IMR-90 (cell line): ENCODE results near the gene ETNK1. TPM values are rescaled to one million over a fixed set of nuclear protein-coding genes. Genes with fewer than 3 reads are reported as not detected.

Source experiments
- ATAC-seq: fragments of 200-7000 bp; cut with Tn5 transposase; 2 replicates; pipeline ENCODE4 v1.9.1; 2020; ENCODE audit warnings: low read depth, mild to moderate bottlenecking, moderate library complexity
- BruUV-seq: library from RNA; stranded (reverse); fragments of 400-500 nt; replicated peaks from 2 replicates; lab custom pipeline; 2021; lab: Mats Ljungman, UMichigan
- CTCF ChIA-PET: fragments of 300-600 bp; formaldehyde crosslinking; extraction: SDS; loops from one replicate; lab custom pipeline; 2021; ENCODE audit warnings: antibody characterized with exemption; lab: Yijun Ruan, JAX
- POLR2A ChIA-PET: fragments of 300-600 bp; sonication (Branson Sonifier 250); formaldehyde crosslinking; loops from one replicate; lab custom pipeline; 2022; ENCODE audit warnings: antibody characterized with exemption; ENCODE audit not compliant: unreplicated experiment; lab: Charles Lee
- DNase-seq: peaks from one replicate; pipeline ENCODE4 v3.0.0; 2013
- H2AFZ ChIP-seq: replicated peaks from 2 replicates; pipeline ENCODE3; 2013; ENCODE audit warnings: low read length, mild to moderate bottlenecking; ENCODE audit not compliant: poor library complexity
- H2AK5ac ChIP-seq: 2 replicates; pipeline ENCODE4 v1.6.1; 2013; ENCODE audit warnings: low read depth, low read length, inconsistent platforms
- H2AK9ac ChIP-seq: replicated peaks from 2 replicates; pipeline ENCODE3; 2013; ENCODE audit warnings: mild to moderate bottlenecking, low read depth, low read length, moderate library complexity; ENCODE audit not compliant: poor library complexity
- H2BK120ac ChIP-seq: 2 replicates; pipeline ENCODE4 v1.6.1; 2013; ENCODE audit warnings: low read depth, low read length, inconsistent platforms
- H2BK15ac ChIP-seq: 3 replicates; pipeline ENCODE4 v1.6.1; 2013; ENCODE audit warnings: low read depth, low read length, inconsistent platforms
- H2BK20ac ChIP-seq: 2 replicates; pipeline ENCODE4 v1.6.1; 2013; ENCODE audit warnings: low read depth, mild to moderate bottlenecking, inconsistent platforms, low read length, moderate library complexity
- H2BK5ac ChIP-seq: 2 replicates; pipeline ENCODE4 v1.6.1; 2013; ENCODE audit warnings: mild to moderate bottlenecking, low read depth, low read length, inconsistent platforms; ENCODE audit not compliant: poor library complexity, severe bottlenecking
- H3K14ac ChIP-seq: replicated peaks from 2 replicates; pipeline ENCODE4 v1.6.1; 2013; ENCODE audit warnings: low read depth, low read length, inconsistent platforms
- H3K18ac ChIP-seq: 2 replicates; pipeline ENCODE4 v1.6.1; 2013; ENCODE audit warnings: low read depth, low read length, control low read depth
- H3K23ac ChIP-seq: 2 replicates; pipeline ENCODE4 v1.6.1; 2013; ENCODE audit warnings: low read depth, low read length, inconsistent platforms
- H3K27ac ChIP-seq: 2 replicates; pipeline ENCODE4 v1.5.1; 2013; ENCODE audit warnings: mild to moderate bottlenecking, control low read depth, low read length; ENCODE audit not compliant: insufficient read depth
- H3K27me3 ChIP-seq: 2 replicates; pipeline ENCODE4 v1.6.1; 2013; ENCODE audit warnings: low read length; ENCODE audit not compliant: control insufficient read depth, insufficient read depth
- H3K36me3 ChIP-seq: 2 replicates; pipeline ENCODE4 v1.6.1; 2013; ENCODE audit warnings: low read length, mixed read lengths; ENCODE audit not compliant: control insufficient read depth, insufficient read depth
- H3K4ac ChIP-seq: 2 replicates; pipeline ENCODE4 v1.6.1; 2013; ENCODE audit warnings: low read depth, low read length, inconsistent platforms
- H3K4me1 ChIP-seq: 2 replicates; pipeline ENCODE4 v1.6.1; 2013; ENCODE audit warnings: low read length, mixed read lengths; ENCODE audit not compliant: control insufficient read depth, insufficient read depth
- H3K4me2 ChIP-seq: 2 replicates; pipeline ENCODE4 v1.6.1; 2013; ENCODE audit warnings: low read depth, mild to moderate bottlenecking, control low read depth, low read length, moderate library complexity
- H3K4me3 ChIP-seq: 2 replicates; pipeline ENCODE4 v1.5.1; 2013; ENCODE audit warnings: low read depth, mild to moderate bottlenecking, control low read depth, low read length, moderate library complexity; ENCODE audit not compliant: insufficient read depth
- H3K56ac ChIP-seq: 2 replicates; pipeline ENCODE4 v1.6.1; 2013; ENCODE audit warnings: low read length, inconsistent platforms; ENCODE audit not compliant: insufficient read depth; ENCODE audit errors: extremely low read depth
- H3K79me1 ChIP-seq, 2 experiments: 2 replicates each; pipeline ENCODE4 v1.6.1; 2013; ENCODE audit warnings: low read length in 2 of 2, inconsistent platforms in 1 of 2, low read depth in 1 of 2
- H3K9ac ChIP-seq: 2 replicates; pipeline ENCODE4 v1.6.1; 2013; ENCODE audit warnings: low read depth, low read length, control low read depth
- H3K9me1 ChIP-seq: 2 replicates; pipeline ENCODE4 v1.6.1; 2013; ENCODE audit warnings: low read length, inconsistent platforms; ENCODE audit not compliant: insufficient read depth
- H3K9me3 ChIP-seq: 2 replicates; pipeline ENCODE4 v1.6.1; 2013; ENCODE audit warnings: low read length; ENCODE audit not compliant: control insufficient read depth, insufficient read depth
- H4K20me1 ChIP-seq: 2 replicates; pipeline ENCODE4 v1.6.1; 2013; ENCODE audit warnings: low read length, inconsistent platforms; ENCODE audit not compliant: insufficient read depth
- H4K5ac ChIP-seq: 2 replicates; pipeline ENCODE4 v1.6.1; 2013; ENCODE audit warnings: mild to moderate bottlenecking, low read depth, low read length, control low read depth
- H4K8ac ChIP-seq, 2 experiments: 2 replicates each; pipeline ENCODE4 v1.6.1; 2013; ENCODE audit warnings: low read depth in 2 of 2, low read length in 2 of 2, control low read depth in 1 of 2, inconsistent platforms in 1 of 2
- H4K91ac ChIP-seq: 2 replicates; pipeline ENCODE4 v1.6.1; 2013; ENCODE audit warnings: low read depth, low read length, inconsistent platforms; ENCODE audit not compliant: insufficient read depth
- FOS ChIP-seq: fragments of 150-350 bp; IDR thresholded peaks from 2 replicates; pipeline ENCODE4 v1.6.1; 2016; ENCODE audit warnings: low read depth, low read length
- MXI1 ChIP-seq: IDR thresholded peaks from 2 replicates; pipeline ENCODE4 v1.6.1; 2012; ENCODE audit warnings: low read depth, mild to moderate bottlenecking, low read length, moderate library complexity, borderline replicate concordance
- RAD21 ChIP-seq: IDR thresholded peaks from 2 replicates; pipeline ENCODE4 v1.6.1; 2012; ENCODE audit warnings: low read length, improper control_type of control experiment
- WGBS, 2 experiments: methylation state at CpG; one replicate each; pipeline versions ENCODE4 v1.1.5 to v1.1.7; 2013; ENCODE audit warnings: missing lambda C conversion rate in 2 of 2; ENCODE audit not compliant: insufficient read length in 1 of 2; ENCODE audit errors: extremely low coverage in 2 of 2; 5-methylcytosine and 5-hydroxymethylcytosine counted together
- dilution Hi-C: fragments of 300-500 bp; cut with HindIII; formaldehyde crosslinking; loops from one replicate; pipeline ENCODE4 v1.14.3; 2018; ENCODE audit warnings: low sequenced_read_pairs; ENCODE audit not compliant: unreplicated experiment
- in situ Hi-C: fragments of 300-500 bp; cut with MboI; formaldehyde crosslinking; loops from 3 replicates; pipeline ENCODE4 v1.14.3; 2019; ENCODE audit warnings: low sequenced_read_pairs, inconsistent platforms, mixed read lengths
- intact Hi-C: fragments of 100-400 bp; cut with micrococcal nuclease; formaldehyde crosslinking; loops from 2 replicates; pipeline ENCODE4 v1.10.0; 2022
- polyA plus RNA-seq, 3 experiments: library from polyadenylated mRNA; depleted of rRNA; stranded (reverse); fragments of >200 nt; gene quantifications; 2 replicates each; pipeline ENCODE4 v1.2.3, GENCODE V29; 2012; ENCODE audit warnings: low replicate concordance in 1 of 3
- total RNA-seq: library from RNA; depleted of rRNA; stranded (reverse); fragments of >200 nt; gene quantifications from 2 replicates; pipeline ENCODE4 v1.2.3, GENCODE V29; 2012

The ETNK1 gene
- total and polyA plus RNA-seq, 2 of the 4 experiments (the other 2 are of a cell fraction) = 12.8 to 33.3 TPM

DNA sequence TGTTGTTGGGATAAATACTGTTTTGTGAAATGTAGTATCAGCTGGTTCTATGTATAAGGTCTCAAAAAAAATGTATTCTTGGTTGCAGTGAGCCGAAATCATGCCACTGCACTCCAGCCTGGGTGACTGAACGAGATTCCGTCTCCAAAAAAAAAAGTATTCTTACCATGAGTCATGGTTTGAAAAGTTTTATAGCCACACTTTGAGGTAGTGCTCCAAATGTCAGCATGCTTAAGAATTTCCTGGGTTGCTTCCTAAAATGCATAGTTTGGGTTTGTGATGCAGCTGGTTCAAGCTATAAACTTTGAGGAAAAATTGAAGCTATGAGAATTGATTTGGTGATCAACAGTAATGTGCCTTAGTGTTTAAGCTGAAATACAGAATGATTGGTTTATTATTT, 48.0 kb downstream of the ETNK1 start:
- no peaks in the 10 kb centered on the region for H3K4me1 ChIP-seq
- no peaks in the 10 kb centered on the region for H3K9me1 ChIP-seq
- H3K36me3 ChIP-seq = peaks cover 4% of the 10 kb centered on the region; the same call in 1 of the 2 replicates
- H4K91ac ChIP-seq = no peak overlapping the region
- H2BK5ac ChIP-seq = peak overlapping the region; percentile 40
- H3K79me1 ChIP-seq = peaks cover 11% of the 10 kb centered on the region in 2 experiments; a peak in 3 of 4 replicates
- ChIA-PET CTCF (interaction anchor here (0.7 to 1.0 kb wide), 2 partner anchors 145 to 364 kb away, joined by 3 read pairs; no protein-coding TSS in a partner anchor), POLR2A (no interaction called here)
- no peak overlapping the region for H2AK5ac ChIP-seq
- intact Hi-C loops (no loop called here), in situ Hi-C loops (no loop called here), dilution Hi-C loops (no loop called here)
- H3K23ac ChIP-seq = no peak overlapping the region
- H3K56ac ChIP-seq = no peak overlapping the region
- no peaks in the 10 kb centered on the region for H3K27me3 ChIP-seq
- TF ChIP-seq FOS = 0 out of 2 replicates have a peak, but pooled peaks have one; percentile 24
- no peak for TF ChIP-seq MXI1
- TF ChIP-seq RAD21 = no peak
- no peak overlapping the region for H2BK20ac ChIP-seq
- no peak overlapping the region for H4K5ac ChIP-seq
- H4K20me1 ChIP-seq = no peaks in the 10 kb centered on the region
- H3K18ac ChIP-seq = no peak overlapping the region
- no CpG with 5 or more reads among the region's 3 CpGs for WGBS, 2 experiments
- DNase-seq (peak; percentile 79), ATAC-seq (peak; percentile 92)
- H2AFZ ChIP-seq = no peak overlapping the region
- H3K9me3 ChIP-seq = no peaks in the 10 kb centered on the region
- BruUV-seq = no TSS peak
- no peak overlapping the region for H2BK120ac ChIP-seq
- H3K4me2 ChIP-seq = no peak overlapping the region
- no peak overlapping the region for H3K4me3 ChIP-seq
- no peak overlapping the region for H2AK9ac ChIP-seq
- no peak overlapping the region for H3K4ac ChIP-seq
- H4K8ac ChIP-seq = no peak overlapping the region
- no peak overlapping the region for H3K14ac ChIP-seq
- no peak overlapping the region for H3K9ac ChIP-seq
- no peak overlapping the region for H3K27ac ChIP-seq
- H2BK15ac ChIP-seq = no peak overlapping the region
